DOHH2 (cell line): ENCODE data around the gene CTDSPL.

Experiments
- H3F3A ChIP-seq: fragments of 200-600 bp; sonication (generic), shearing (Covaris generic); 2 replicates; pipeline ENCODE4 v1.6.0; 2016; ENCODE audit warnings: antibody characterized with exemption, mild to moderate bottlenecking; ENCODE audit not compliant: control insufficient read depth, insufficient read depth
- H3K27ac ChIP-seq: fragments of 200-600 bp; sonication (generic); 2 replicates; pipeline ENCODE4 v1.5.1; 2014; ENCODE audit warnings: low read depth, mild to moderate bottlenecking, low read length, moderate library complexity
- H3K27me3 ChIP-seq: fragments of 200-600 bp; sonication (generic); 2 replicates; pipeline ENCODE4 v1.6.1; 2014; ENCODE audit warnings: mild to moderate bottlenecking, low read length, mixed read lengths; ENCODE audit not compliant: control insufficient read depth
- H3K36me3 ChIP-seq: fragments of 200-600 bp; sonication (generic); 2 replicates; pipeline ENCODE4 v1.6.1; 2014; ENCODE audit warnings: mild to moderate bottlenecking, low read length, moderate library complexity, mixed read lengths; ENCODE audit not compliant: control insufficient read depth
- H3K4me1 ChIP-seq: fragments of 200-600 bp; sonication (generic); 2 replicates; pipeline ENCODE4 v1.6.1; 2014; ENCODE audit warnings: mild to moderate bottlenecking, low read length, mixed read lengths; ENCODE audit not compliant: control insufficient read depth
- H3K4me2 ChIP-seq: fragments of 200-600 bp; sonication (generic); 2 replicates; pipeline ENCODE4 v1.6.0; 2014; ENCODE audit warnings: mild to moderate bottlenecking, low read length, moderate library complexity
- H3K4me3 ChIP-seq: fragments of 200-600 bp; sonication (generic); 2 replicates; pipeline ENCODE4 v1.5.1; 2014; ENCODE audit warnings: mild to moderate bottlenecking, low read length, mixed read lengths
- H3K79me2 ChIP-seq: fragments of 200-600 bp; sonication (generic); 2 replicates; pipeline ENCODE4 v1.6.1; 2014; ENCODE audit warnings: mild to moderate bottlenecking, low read length, mixed read lengths; ENCODE audit not compliant: control insufficient read depth
- H3K9me2 ChIP-seq: fragments of 200-600 bp; sonication (generic); replicated peaks from 2 replicates; pipeline ENCODE4 v1.6.1; 2014; ENCODE audit warnings: mild to moderate bottlenecking, low read length, mixed read lengths; ENCODE audit not compliant: control insufficient read depth
- H3K9me3 ChIP-seq: fragments of 200-600 bp; sonication (generic); 2 replicates; pipeline ENCODE4 v1.6.1; 2014; ENCODE audit warnings: antibody characterized with exemption, low read length, mixed read lengths; ENCODE audit not compliant: control insufficient read depth, insufficient read depth
- H4K20me1 ChIP-seq: fragments of 200-600 bp; sonication (generic); 2 replicates; pipeline ENCODE4 v1.6.0; 2014; ENCODE audit warnings: low read depth, mild to moderate bottlenecking, antibody characterized with exemption, low read length, moderate library complexity; ENCODE audit not compliant: control insufficient read depth, insufficient read depth
- EZH2phosphoT487 ChIP-seq: fragments of 200-600 bp; sonication (generic); IDR thresholded peaks from 2 replicates; pipeline ENCODE4 v1.6.1; 2017; ENCODE audit warnings: borderline replicate concordance, mild to moderate bottlenecking, antibody characterized with exemption, low read length, moderate library complexity, mixed read lengths
- TF ChIP-seq, protein P1 (sequence below): fragments of 200-600 bp; sonication (generic); IDR thresholded peaks from one replicate; pipeline ENCODE4 v1.5.1; 2014; ENCODE audit warnings: antibody characterized with exemption, mild to moderate bottlenecking, low read depth, low read length; ENCODE audit not compliant: poor library complexity, severe bottlenecking

CTDSPL gene

GRCh38 chr3:38009807-38010591 lies 148.3 kb downstream of the CTDSPL start:
- H3K27me3 ChIP-seq = no peaks in the 10 kb centered on the region
- no peaks in the 10 kb centered on the region for H3K9me3 ChIP-seq
- no peaks in the 10 kb centered on the region for H3K79me2 ChIP-seq
- H3F3A ChIP-seq = no peaks in the 10 kb centered on the region; the same call in 1 of the 2 replicates
- TF ChIP-seq, protein P1, sequence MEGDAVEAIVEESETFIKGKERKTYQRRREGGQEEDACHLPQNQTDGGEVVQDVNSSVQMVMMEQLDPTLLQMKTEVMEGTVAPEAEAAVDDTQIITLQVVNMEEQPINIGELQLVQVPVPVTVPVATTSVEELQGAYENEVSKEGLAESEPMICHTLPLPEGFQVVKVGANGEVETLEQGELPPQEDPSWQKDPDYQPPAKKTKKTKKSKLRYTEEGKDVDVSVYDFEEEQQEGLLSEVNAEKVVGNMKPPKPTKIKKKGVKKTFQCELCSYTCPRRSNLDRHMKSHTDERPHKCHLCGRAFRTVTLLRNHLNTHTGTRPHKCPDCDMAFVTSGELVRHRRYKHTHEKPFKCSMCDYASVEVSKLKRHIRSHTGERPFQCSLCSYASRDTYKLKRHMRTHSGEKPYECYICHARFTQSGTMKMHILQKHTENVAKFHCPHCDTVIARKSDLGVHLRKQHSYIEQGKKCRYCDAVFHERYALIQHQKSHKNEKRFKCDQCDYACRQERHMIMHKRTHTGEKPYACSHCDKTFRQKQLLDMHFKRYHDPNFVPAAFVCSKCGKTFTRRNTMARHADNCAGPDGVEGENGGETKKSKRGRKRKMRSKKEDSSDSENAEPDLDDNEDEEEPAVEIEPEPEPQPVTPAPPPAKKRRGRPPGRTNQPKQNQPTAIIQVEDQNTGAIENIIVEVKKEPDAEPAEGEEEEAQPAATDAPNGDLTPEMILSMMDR = no peak
- TF ChIP-seq EZH2phosphoT487 = no peak
- no peaks in the 10 kb centered on the region for H4K20me1 ChIP-seq
- no peak overlapping the region for H3K4me3 ChIP-seq
- H3K36me3 ChIP-seq = no peaks in the 10 kb centered on the region; the same call in 1 of the 2 replicates
- no peaks in the 10 kb centered on the region for H3K4me1 ChIP-seq
- H3K9me2 ChIP-seq = no peaks in the 10 kb centered on the region
- H3K4me2 ChIP-seq = no peak overlapping the region
- H3K27ac ChIP-seq = no peak overlapping the region

- no peaks in the 10 kb centered on the region; the same call in 1 of the 2 replicates for H3F3A ChIP-seq
- H3K36me3 ChIP-seq = no peaks in the 10 kb centered on the region; the same call in 1 of the 2 replicates
- TF ChIP-seq EZH2phosphoT487 = no peak
- TF ChIP-seq, protein P1 = no peak
- H3K4me3 ChIP-seq = no peak overlapping the region
- H3K4me1 ChIP-seq = no peaks in the 10 kb centered on the region
- no peak overlapping the region for H3K27ac ChIP-seq
- no peak overlapping the region for H3K4me2 ChIP-seq
- H3K9me2 ChIP-seq = no peaks in the 10 kb centered on the region
- no peaks in the 10 kb centered on the region for H3K27me3 ChIP-seq
- H4K20me1 ChIP-seq = no peaks in the 10 kb centered on the region
- H3K9me3 ChIP-seq = no peaks in the 10 kb centered on the region
- no peaks in the 10 kb centered on the region for H3K79me2 ChIP-seq
These were observed 149.4 kb downstream of the CTDSPL start for GRCh38 chr3:38011111-38011510.

GRCh38 chr3:38015485-38015884 lies 153.8 kb downstream of the CTDSPL start:
- Histone ChIP-seq H3K27ac (no peak overlapping the region), H3F3A (no peaks in the 10 kb centered on the region; the same call in 1 of the 2 replicates), H3K36me3 (no peaks in the 10 kb centered on the region), H3K9me2 (no peaks in the 10 kb centered on the region), H3K9me3 (no peaks in the 10 kb centered on the region), H3K4me1 (no peaks in the 10 kb centered on the region), H3K79me2 (no peaks in the 10 kb centered on the region), H3K27me3 (no peaks in the 10 kb centered on the region), H4K20me1 (no peaks in the 10 kb centered on the region), H3K4me2 (no peak overlapping the region), H3K4me3 (no peak overlapping the region)
- TF ChIP-seq, protein P1 = no peak
- TF ChIP-seq EZH2phosphoT487 = no peak
